HFF-Myc (cell line): ENCODE results near the gene PPP1R27.

Source experiments
- DNase-seq: peaks from one replicate; pipeline ENCODE4 v3.0.0-alpha.2; 2011; ENCODE audit warnings: low read depth; ENCODE audit errors: extremely low read depth
- H3K4me3 ChIP-seq: replicated peaks from 2 replicates; pipeline ENCODE4 v1.5.1; 2011; ENCODE audit warnings: low read depth, mild to moderate bottlenecking, control low read depth, low read length
- CTCF ChIP-seq: IDR thresholded peaks from 2 replicates; pipeline ENCODE4 v1.5.1; 2012; ENCODE audit warnings: mild to moderate bottlenecking, low read depth, low read length, control low read depth; ENCODE audit errors: missing control alignments

The PPP1R27 gene

GRCh38 chr17:81834831-81835267 is at the start of gene PPP1R27:
TSS of gene PPP1R27 (minus strand) at chr17:81835050. CDS start at chr17:81834953, 97 bp downstream.
- H3K4me3 ChIP-seq: peak within 1 kb of the TSS; percentile 72
- no peak for DNase-seq
- TF ChIP-seq CTCF: no peak

GRCh38 chr17:81884520-81884919 is 49.7 kb upstream of the PPP1R27 start:
- no peak for TF ChIP-seq CTCF
- DNase-seq: no peak
- no peak overlapping the region for H3K4me3 ChIP-seq

DNA sequence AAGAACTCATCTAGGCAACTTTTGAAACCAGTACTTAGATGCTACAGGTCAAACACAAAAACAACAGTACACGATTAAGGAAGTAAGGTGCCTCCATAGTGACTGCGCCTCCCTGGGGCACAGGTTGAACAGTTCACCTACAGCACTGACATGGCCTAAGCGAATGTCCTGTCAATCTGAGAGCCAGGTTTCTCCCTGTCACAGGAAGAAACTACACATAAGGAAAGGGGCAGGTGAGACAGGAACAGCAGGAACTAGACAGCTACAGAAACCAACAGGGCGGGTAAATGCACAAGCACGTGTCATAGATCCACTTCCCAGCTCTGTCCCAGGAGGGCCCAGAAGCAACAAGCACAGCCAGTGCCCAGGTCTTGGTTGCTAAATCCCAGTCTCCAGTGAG is 44.3 kb upstream of the PPP1R27 start:
- DNase-seq: no peak
- TF ChIP-seq CTCF: no peak
- H3K4me3 ChIP-seq: no peak overlapping the region

- DNase-seq: no peak
- no peak overlapping the region for H3K4me3 ChIP-seq
- TF ChIP-seq CTCF: no peak
These were observed 43.4 kb upstream of the PPP1R27 start for GRCh38 chr17:81878294-81878693.

DNA sequence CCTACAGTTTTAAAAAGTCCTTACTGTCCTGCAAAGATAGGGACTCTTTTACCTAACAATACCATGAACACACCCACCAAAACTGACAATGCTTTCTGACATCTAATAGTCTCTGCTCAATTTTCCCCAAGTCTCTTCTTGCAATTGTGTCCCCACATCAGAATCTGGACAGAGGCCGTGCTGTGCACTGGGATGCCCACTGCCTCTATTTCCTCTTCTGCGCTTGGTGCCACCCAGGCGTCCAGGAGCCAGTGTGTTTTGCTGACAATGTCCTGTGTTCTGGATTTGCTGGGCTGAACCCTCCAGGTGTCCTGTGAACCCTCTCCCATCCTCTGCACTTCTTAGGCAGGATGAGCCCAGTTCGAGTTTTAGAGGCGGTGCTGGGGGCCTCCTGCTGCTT is 42.7 kb upstream of the PPP1R27 start:
- no peak for DNase-seq
- no peak for TF ChIP-seq CTCF
- no peak overlapping the region for H3K4me3 ChIP-seq

- no peak for TF ChIP-seq CTCF
- no peak for DNase-seq
- H3K4me3 ChIP-seq: peak overlapping the region; percentile 84
These were observed 36.8 kb upstream of the PPP1R27 start for GRCh38 chr17:81871387-81872230.
